Cardiac muscle cell (in vitro differentiated cells and primary cell): ENCODE results near the gene LHX1. TPM values are rescaled to one million over a fixed set of nuclear protein-coding genes. Genes with fewer than 3 reads are reported as not detected.

Experiments used
- DNase-seq, 2 donors: peaks; one replicate each; pipeline versions ENCODE4 v3.0.0 to v3.0.0-alpha.2; 2010 to 2017; ENCODE audit warnings: low read depth in 1 of 2, low spot score in 1 of 2
- H3K27ac ChIP-seq: fragments of 200-600 bp; sonication (generic); 2 replicates; pipeline ENCODE4 v1.5.1; 2016
- H3K27me3 ChIP-seq: fragments of 200-600 bp; sonication (generic); 2 replicates; pipeline ENCODE4 v1.6.0; 2016; ENCODE audit warnings: control low read depth
- H3K36me3 ChIP-seq: fragments of 200-600 bp; sonication (generic); 2 replicates; pipeline ENCODE4 v1.5.1; 2016; ENCODE audit warnings: control low read depth
- H3K4me1 ChIP-seq: fragments of 200-600 bp; sonication (generic); 2 replicates; pipeline ENCODE4 v1.8.1; 2017; ENCODE audit warnings: low read depth, mild to moderate bottlenecking, mixed run types
- H3K4me3 ChIP-seq: fragments of 200-600 bp; sonication (generic); 2 replicates; pipeline ENCODE4 v1.5.1; 2016; ENCODE audit warnings: mild to moderate bottlenecking
- H3K9me3 ChIP-seq: fragments of 200-600 bp; sonication (generic); 2 replicates; pipeline ENCODE4 v1.5.1; 2017; ENCODE audit warnings: low read depth, mild to moderate bottlenecking, control low read depth
- polyA plus RNA-seq: library from polyadenylated mRNA; unstranded; fragments of >200 nt; fragmentation: Nextera tagmentation; extraction: Ambion mirVana; gene quantifications from 2 replicates; pipeline ENCODE4 v1.2.1, GENCODE V29; 2016
- total RNA-seq: library from RNA; depleted of rRNA; stranded (reverse); fragments of >200 nt; gene quantifications from 2 replicates; pipeline ENCODE4 v1.2.3, GENCODE V29; 2016
- TF ChIP-seq, protein P1 (sequence below): IDR thresholded peaks from 2 replicates; pipeline ENCODE4 v1.5.1; 2012; ENCODE audit warnings: low read depth, mild to moderate bottlenecking, low read length

The LHX1 gene
- total and polyA plus RNA-seq, 2 experiments from 2014 or later, result 3.1 to 4.1 TPM

GRCh38 chr17:36919407-36919968, 17.8 kb upstream of the LHX1 start:
- Histone ChIP-seq H3K4me3 (peak overlapping the region; percentile 2), H3K27me3 (no peaks in the 10 kb centered on the region), H3K36me3 (no peaks in the 10 kb centered on the region), H3K4me1 (peaks cover 71% of the 10 kb centered on the region), H3K27ac (peak overlapping the region; percentile 91), H3K9me3 (no peaks in the 10 kb centered on the region)
- no peak for DNase-seq
- TF ChIP-seq, protein P1, sequence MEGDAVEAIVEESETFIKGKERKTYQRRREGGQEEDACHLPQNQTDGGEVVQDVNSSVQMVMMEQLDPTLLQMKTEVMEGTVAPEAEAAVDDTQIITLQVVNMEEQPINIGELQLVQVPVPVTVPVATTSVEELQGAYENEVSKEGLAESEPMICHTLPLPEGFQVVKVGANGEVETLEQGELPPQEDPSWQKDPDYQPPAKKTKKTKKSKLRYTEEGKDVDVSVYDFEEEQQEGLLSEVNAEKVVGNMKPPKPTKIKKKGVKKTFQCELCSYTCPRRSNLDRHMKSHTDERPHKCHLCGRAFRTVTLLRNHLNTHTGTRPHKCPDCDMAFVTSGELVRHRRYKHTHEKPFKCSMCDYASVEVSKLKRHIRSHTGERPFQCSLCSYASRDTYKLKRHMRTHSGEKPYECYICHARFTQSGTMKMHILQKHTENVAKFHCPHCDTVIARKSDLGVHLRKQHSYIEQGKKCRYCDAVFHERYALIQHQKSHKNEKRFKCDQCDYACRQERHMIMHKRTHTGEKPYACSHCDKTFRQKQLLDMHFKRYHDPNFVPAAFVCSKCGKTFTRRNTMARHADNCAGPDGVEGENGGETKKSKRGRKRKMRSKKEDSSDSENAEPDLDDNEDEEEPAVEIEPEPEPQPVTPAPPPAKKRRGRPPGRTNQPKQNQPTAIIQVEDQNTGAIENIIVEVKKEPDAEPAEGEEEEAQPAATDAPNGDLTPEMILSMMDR, result no peak

GRCh38 chr17:36920032-36921005, 17.0 kb upstream of the LHX1 start:
- Histone ChIP-seq H3K27me3 (no peaks in the 10 kb centered on the region), H3K4me3 (peak overlapping the region; percentile 2), H3K4me1 (peaks cover 77% of the 10 kb centered on the region), H3K27ac (peak overlapping the region; percentile 91), H3K9me3 (no peaks in the 10 kb centered on the region), H3K36me3 (no peaks in the 10 kb centered on the region)
- peak in 1 of 2 donors; percentile 72 for DNase-seq
- TF ChIP-seq, protein P1, result no peak

- H3K9me3 ChIP-seq, result no peaks in the 10 kb centered on the region
- no peak overlapping the region for H3K4me3 ChIP-seq
- H3K27me3 ChIP-seq, result no peaks in the 10 kb centered on the region
- peak; percentile 58 to 62 for DNase-seq
- TF ChIP-seq, protein P1, result no peak
- H3K27ac ChIP-seq, result peak overlapping the region; percentile 91
- H3K4me1 ChIP-seq, result peaks cover 84% of the 10 kb centered on the region
- no peaks in the 10 kb centered on the region for H3K36me3 ChIP-seq
Observed at GRCh38 chr17:36921095-36921851, 16.0 kb upstream of the LHX1 start.

DNA sequence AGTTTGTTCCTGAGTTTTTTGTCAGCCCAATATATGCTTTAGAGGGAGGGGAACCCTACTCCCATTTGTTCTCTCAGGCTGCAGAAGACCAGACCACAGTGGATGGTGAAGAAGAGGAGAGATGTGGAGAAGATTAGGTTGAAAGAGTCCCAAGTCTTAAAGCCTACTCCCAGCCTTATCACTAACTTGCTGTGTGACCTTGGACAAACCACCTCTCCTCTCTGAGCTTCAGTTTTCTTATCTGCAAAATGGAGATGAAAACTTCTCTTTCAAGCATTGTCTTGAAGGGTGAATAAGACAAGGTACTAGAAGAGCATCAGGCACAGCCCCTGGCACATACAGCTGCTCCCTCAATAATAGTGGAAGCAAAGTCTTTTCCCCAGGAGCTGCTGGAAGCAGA, 15.1 kb upstream of the LHX1 start:
- Histone ChIP-seq H3K9me3 (no peaks in the 10 kb centered on the region), H3K27ac (peak overlapping the region; percentile 91), H3K4me3 (no peak overlapping the region), H3K36me3 (no peaks in the 10 kb centered on the region), H3K27me3 (no peaks in the 10 kb centered on the region), H3K4me1 (peaks cover 93% of the 10 kb centered on the region)
- DNase-seq, result no peak
- TF ChIP-seq, protein P1, result no peak

- Histone ChIP-seq H3K4me1 (peaks cover 94% of the 10 kb centered on the region), H3K27me3 (no peaks in the 10 kb centered on the region)
- TF ChIP-seq, protein P1, result no peak
Observed at GRCh38 chr17:36923814-36924221, 13.5 kb upstream of the LHX1 start.

More at GRCh38 chr17:36923814-36924221, 13.5 kb upstream of the LHX1 start:
- Histone ChIP-seq H3K36me3 (no peaks in the 10 kb centered on the region), H3K27ac (peak overlapping the region; percentile 50), H3K4me3 (no peak overlapping the region), H3K9me3 (no peaks in the 10 kb centered on the region)
- DNase-seq, result no peak
